Esophagus mucosa (tissue), 1 donor: ENCODE results near the gene OR5A2. TPM values are rescaled to one million over a fixed set of nuclear protein-coding genes. Genes with fewer than 3 reads are reported as not detected.
"Not testable (repeated sequence)": the region's sequence is repeated elsewhere in the genome, so short reads cannot be mapped to it uniquely, and the experiment has no call there.

Experiments
- ATAC-seq: fragments of 200-7000 bp; cut with Tn5 transposase; one replicate; pipeline ENCODE4 v1.9.1; 2020
- total RNA-seq: library from RNA; stranded (reverse); gene quantifications from one replicate; pipeline ENCODE4 v1.2.4, GENCODE V29; 2023
- donor health status: DM: yes; HTN: yes; CAD: no.

The OR5A2 gene
- total RNA-seq, 1 donor from 2014 or later: not detected

DNA sequence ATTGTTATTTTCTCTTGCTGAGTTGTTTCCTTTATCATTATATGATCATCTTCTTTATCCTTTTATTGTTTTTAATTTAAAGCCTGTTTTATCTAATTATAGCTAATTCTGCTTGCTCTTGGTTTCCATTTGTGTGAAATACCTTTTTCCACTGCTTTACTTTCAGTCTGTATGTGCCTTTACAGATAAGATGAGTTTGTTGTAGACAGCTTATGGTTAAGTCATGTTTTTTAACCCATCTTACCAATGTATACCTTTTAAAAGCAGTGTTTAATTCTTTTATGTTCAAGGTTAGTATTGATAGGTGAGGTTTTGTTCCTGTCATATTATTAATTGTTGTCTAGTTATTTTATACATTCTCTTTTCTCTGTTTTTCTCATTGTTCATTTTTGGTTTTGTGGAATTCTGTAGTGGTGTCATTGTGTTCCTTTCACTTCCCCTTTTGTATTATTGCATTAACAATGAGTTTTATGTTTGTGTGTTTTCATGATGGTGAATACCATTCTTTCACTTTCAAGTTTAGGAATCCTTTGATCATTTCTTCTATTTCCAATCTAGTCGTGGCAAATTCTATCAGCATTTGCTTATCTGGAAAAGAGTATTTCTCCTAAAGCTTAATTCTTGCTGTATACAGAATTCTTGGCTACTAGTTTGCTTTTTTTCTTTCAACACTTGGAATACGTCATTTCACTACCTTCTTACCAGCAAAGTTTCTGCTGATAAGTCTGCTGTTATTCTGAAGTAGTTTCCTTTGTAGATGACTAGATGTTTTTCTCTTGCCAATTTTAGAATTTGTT, 45.8 kb downstream of the OR5A2 start:
- no peak for ATAC-seq

DNA sequence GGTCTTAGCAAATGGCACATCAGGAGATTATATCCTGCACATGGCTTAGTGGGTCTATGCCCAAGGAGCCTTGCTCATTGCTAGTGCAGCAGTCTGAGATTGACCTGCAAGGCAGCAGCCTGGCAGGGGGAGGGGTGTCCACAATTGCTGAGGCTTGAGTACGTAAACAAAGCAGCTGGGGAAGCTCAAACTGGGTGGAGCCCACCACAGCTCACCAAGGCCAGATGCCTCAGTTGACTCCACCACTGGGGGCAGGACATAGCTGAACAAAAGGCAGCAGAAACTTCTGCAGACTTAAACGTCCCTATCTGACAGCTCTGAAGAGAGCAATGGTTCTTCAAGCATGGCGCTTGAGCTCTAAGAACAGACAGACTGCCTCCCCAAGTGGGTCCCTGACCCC, 53.9 kb downstream of the OR5A2 start:
- ATAC-seq: not testable (repeated sequence)

DNA sequence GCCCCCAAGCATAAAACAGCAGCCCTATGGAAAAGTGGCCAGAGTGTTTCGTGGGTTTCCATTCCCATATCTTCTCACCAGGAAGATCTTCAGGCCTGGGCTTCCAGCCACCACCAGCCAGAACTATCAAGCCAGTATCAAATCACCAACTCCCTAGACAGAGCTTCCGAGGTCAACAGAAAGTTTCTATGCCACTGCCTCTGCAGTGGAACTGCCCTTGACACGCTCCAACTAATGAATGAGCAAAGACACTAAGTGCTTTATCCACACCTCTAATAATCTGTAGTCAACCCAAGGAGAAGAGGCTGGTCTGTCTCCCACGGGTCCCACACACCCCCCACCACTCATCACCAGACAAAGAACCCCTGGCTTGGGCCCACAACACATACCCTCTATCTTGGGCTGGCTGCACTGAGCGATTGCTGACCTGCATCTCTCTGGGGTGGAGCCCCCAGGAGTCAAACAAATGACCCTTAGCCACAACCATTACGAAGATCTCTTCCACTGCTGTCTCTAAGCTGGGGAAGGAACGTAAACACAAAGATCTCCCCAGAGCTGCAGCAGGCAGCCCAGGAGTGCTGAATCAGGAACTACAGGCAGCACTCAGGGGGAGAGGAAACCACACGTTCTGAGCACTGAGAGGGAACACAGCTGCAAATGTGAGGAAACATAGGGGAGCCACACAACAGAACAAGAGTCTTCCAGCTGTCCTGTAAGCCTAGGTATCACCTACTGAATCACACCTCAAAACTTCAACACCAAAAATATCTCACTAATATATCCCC, 57.8 kb downstream of the OR5A2 start:
- no peak for ATAC-seq

Other genes starting within 250 kb of the OR5A2 start
- 1.8 TPM for gene MPEG1, start 213.5 kb downstream of the OR5A2 start, total RNA-seq
- gene OR5AN1, start 67.5 kb downstream of the OR5A2 start, total RNA-seq: not detected
- not detected for gene OR5A1, start 10.1 kb upstream of the OR5A2 start, total RNA-seq
- gene OR4D6, start 30.5 kb upstream of the OR5A2 start, total RNA-seq: not detected
- not detected for gene OR4D10, start 46.9 kb upstream of the OR5A2 start, total RNA-seq
- not detected for gene OR4D11, start 77.2 kb upstream of the OR5A2 start, total RNA-seq
- not detected for gene OR4D9, start 85.1 kb upstream of the OR5A2 start, total RNA-seq
- gene OSBP, start 189.4 kb upstream of the OR5A2 start, total RNA-seq: 24.0 TPM
- 20.6 TPM for gene PATL1, start 242.6 kb upstream of the OR5A2 start, total RNA-seq